ENCODE measurements around the gene AOC1.

Gene AOC1

DNA sequence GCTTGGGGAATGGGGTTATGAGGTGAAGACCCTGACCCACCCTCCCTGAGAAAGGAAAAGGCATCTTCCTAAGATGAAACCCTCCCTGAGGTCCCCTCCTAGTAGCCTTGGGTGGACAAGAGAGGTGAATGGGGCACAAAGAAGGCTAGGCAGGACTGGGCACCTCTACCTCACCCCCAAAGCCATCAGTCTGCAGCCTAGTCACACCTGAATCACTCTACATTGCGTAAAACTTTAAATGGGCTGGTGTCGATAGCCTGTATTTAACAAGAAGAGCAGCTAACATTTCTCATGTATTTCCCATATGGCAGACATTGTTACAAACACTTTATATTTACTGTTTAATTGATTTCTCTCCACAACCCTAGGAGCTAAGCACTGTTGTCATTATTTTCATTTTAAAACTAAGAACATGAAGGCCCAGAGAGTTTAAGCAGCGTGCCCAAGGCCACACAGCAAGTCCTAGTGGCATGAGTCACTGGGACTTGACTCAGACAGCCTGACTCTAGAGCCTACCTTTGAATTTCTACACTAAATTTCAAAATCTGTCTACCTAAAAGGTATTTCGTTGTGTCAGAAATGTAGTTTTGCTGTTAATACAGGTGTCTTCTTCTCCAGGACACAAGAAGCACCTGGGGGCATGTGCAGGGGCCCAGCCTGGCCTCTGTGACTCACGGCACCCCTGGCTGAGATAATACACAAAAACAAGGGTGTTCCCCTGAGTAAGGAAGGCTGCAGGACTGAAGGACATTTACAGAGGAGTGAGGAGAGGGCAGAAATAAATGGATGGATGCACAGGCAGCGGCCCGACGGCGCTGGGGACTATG lies 3.4 kb downstream of the AOC1 start:
- TF ChIP-seq YY1 (IDR thresholded peaks at IDR 0.05; ENCODE audit: insufficient read depth, insufficient read length) (no peak), SUZ12 (IDR thresholded peaks at IDR 0.05; ENCODE audit: extremely low read depth, insufficient read depth, insufficient read length) (no peak), ZNF274 (IDR thresholded peaks at IDR 0.05; ENCODE audit: low read depth, low read length) (no peak)
- H3K4me1 ChIP-seq (ENCODE audit: insufficient read depth, insufficient read length): peaks cover 8% of the 10 kb centered on the region
- no peak overlapping the region for H3K9ac ChIP-seq (ENCODE audit: insufficient read length, low read depth)
- no peaks in the 10 kb centered on the region for H3K9me3 ChIP-seq (ENCODE audit: insufficient read depth, low read length)
- no peak overlapping the region for H3K4me3 ChIP-seq (ENCODE audit: insufficient read length, low read depth)
- H3K36me3 ChIP-seq (ENCODE audit: insufficient read depth, insufficient read length, low read length): no peaks in the 10 kb centered on the region
- H3K27me3 ChIP-seq (ENCODE audit: insufficient read depth, insufficient read length): no peaks in the 10 kb centered on the region
- DNase-seq (ENCODE audit: low read depth, low spot score): no peak

DNA sequence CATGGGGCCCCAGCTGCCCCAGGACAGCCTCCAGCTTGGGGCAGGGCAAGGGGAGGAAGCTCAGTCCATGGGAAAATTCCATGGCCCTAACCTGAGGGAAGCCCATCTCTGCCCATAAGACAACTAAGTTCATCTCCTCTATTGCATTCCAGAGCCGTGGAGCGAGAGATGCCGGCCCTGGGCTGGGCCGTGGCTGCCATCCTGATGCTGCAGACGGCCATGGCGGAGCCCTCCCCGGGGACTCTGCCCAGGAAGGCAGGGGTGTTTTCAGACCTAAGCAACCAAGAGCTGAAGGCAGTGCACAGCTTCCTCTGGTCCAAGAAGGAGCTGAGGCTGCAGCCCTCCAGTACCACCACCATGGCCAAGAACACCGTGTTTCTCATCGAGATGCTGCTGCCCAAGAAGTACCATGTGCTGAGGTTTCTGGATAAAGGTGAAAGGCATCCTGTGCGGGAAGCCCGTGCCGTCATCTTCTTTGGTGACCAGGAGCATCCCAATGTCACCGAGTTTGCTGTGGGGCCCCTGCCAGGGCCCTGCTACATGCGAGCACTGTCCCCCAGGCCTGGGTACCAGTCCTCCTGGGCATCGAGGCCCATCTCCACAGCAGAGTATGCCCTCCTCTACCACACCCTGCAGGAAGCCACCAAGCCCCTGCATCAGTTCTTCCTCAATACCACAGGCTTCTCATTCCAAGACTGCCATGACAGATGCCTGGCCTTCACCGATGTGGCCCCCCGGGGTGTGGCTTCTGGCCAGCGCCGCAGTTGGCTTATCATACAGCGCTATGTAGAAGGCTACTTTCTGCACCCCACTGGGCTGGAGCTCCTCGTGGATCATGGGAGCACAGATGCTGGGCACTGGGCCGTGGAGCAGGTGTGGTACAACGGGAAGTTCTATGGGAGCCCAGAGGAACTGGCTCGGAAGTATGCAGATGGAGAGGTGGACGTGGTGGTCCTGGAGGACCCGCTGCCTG lies 4.3 kb downstream of the AOC1 start:
- H3K9ac ChIP-seq (ENCODE audit: insufficient read length, low read depth): no peak overlapping the region
- H3K4me1 ChIP-seq (ENCODE audit: insufficient read depth, insufficient read length): peaks cover 9% of the 10 kb centered on the region
- no peak for TF ChIP-seq ZNF274 (IDR thresholded peaks at IDR 0.05; ENCODE audit: low read depth, low read length)
- TF ChIP-seq YY1 (IDR thresholded peaks at IDR 0.05; ENCODE audit: insufficient read depth, insufficient read length): no peak
- no peak for TF ChIP-seq SUZ12 (IDR thresholded peaks at IDR 0.05; ENCODE audit: extremely low read depth, insufficient read depth, insufficient read length)
- H3K27me3 ChIP-seq (ENCODE audit: insufficient read depth, insufficient read length): no peaks in the 10 kb centered on the region
- no peaks in the 10 kb centered on the region for H3K9me3 ChIP-seq (ENCODE audit: insufficient read depth, low read length)
- no peak for DNase-seq (ENCODE audit: low read depth, low spot score)
- no peak overlapping the region for H3K4me3 ChIP-seq (ENCODE audit: insufficient read length, low read depth)
- H3K36me3 ChIP-seq (ENCODE audit: insufficient read depth, insufficient read length, low read length): no peaks in the 10 kb centered on the region

DNA sequence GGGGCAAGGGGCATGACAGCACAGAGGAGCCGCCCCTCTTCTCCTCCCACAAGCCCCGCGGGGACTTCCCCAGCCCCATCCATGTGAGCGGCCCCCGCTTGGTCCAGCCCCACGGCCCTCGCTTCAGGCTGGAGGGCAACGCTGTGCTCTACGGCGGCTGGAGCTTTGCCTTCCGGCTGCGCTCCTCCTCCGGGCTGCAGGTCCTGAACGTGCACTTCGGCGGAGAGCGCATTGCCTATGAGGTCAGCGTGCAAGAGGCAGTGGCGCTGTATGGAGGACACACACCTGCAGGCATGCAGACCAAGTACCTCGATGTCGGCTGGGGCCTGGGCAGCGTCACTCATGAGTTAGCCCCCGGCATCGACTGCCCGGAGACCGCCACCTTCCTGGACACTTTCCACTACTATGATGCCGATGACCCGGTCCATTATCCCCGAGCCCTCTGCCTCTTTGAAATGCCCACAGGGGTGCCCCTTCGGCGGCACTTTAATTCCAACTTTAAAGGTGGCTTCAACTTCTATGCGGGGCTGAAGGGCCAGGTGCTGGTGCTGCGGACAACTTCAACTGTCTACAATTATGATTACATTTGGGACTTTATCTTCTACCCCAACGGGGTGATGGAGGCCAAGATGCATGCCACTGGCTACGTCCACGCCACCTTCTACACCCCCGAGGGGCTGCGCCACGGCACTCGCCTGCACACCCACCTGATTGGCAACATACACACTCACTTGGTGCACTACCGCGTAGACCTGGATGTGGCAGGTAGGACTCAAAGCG lies 5.1 kb downstream of the AOC1 start:
- TF ChIP-seq YY1 (IDR thresholded peaks at IDR 0.05; ENCODE audit: insufficient read depth, insufficient read length): no peak
- no peak for TF ChIP-seq SUZ12 (IDR thresholded peaks at IDR 0.05; ENCODE audit: extremely low read depth, insufficient read depth, insufficient read length)
- TF ChIP-seq ZNF274 (IDR thresholded peaks at IDR 0.05; ENCODE audit: low read depth, low read length): no peak
- H3K9me3 ChIP-seq (ENCODE audit: insufficient read depth, low read length): no peaks in the 10 kb centered on the region
- no peak overlapping the region for H3K4me3 ChIP-seq (ENCODE audit: insufficient read length, low read depth)
- no peak overlapping the region for H3K9ac ChIP-seq (ENCODE audit: insufficient read length, low read depth)
- peaks cover 9% of the 10 kb centered on the region for H3K4me1 ChIP-seq (ENCODE audit: insufficient read depth, insufficient read length)
- H3K27me3 ChIP-seq (ENCODE audit: insufficient read depth, insufficient read length): no peaks in the 10 kb centered on the region
- no peak for DNase-seq (ENCODE audit: low read depth, low spot score)
- H3K36me3 ChIP-seq (ENCODE audit: insufficient read depth, insufficient read length, low read length): no peaks in the 10 kb centered on the region

DNA sequence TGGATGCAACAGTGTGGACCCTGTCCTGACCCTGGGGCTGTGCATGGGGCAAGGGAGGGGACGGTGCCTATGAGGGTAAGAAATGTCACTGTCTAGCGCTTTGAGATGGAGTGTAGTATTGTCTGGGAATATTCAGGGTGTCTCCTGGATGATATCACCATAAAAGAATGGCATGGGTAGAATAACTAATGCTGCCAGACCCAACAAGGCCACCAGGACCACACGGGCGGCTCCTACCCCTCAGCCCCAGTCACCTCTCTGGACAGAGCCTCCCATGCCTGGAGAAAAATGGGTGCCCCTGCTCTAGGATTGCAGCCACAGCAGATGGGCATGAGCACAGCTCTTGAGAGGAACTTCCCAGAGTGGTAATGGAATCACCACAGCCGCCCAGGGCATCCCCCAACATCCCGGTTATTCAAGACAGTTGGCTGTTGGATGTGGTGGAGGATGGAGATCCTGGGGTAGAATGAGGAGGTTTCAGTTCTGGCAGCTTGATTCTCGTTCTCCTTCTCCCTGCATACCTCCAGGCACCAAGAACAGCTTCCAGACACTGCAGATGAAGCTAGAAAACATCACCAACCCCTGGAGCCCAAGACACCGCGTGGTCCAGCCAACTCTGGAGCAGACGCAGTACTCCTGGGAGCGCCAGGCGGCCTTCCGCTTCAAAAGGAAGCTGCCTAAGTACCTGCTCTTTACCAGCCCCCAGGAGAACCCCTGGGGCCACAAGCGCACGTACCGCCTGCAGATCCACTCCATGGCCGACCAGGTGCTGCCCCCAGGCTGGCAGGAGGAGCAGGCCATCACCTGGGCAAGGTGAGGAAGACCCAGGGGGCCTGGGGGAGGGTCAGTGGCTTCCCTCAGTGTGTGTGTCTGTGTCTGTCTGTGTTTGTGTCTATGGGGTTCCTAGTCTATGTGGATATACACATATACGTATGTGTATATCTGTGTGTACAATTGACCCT lies 6.2 kb downstream of the AOC1 start:
- TF ChIP-seq SUZ12 (IDR thresholded peaks at IDR 0.05; ENCODE audit: extremely low read depth, insufficient read depth, insufficient read length) (no peak), YY1 (IDR thresholded peaks at IDR 0.05; ENCODE audit: insufficient read depth, insufficient read length) (no peak), ZNF274 (IDR thresholded peaks at IDR 0.05; ENCODE audit: low read depth, low read length) (no peak)
- DNase-seq (ENCODE audit: low read depth, low spot score): no peak
- no peak overlapping the region for H3K9ac ChIP-seq (ENCODE audit: insufficient read length, low read depth)
- H3K9me3 ChIP-seq (ENCODE audit: insufficient read depth, low read length): no peaks in the 10 kb centered on the region
- H3K36me3 ChIP-seq (ENCODE audit: insufficient read depth, insufficient read length, low read length): no peaks in the 10 kb centered on the region
- H3K4me1 ChIP-seq (ENCODE audit: insufficient read depth, insufficient read length): peaks cover 9% of the 10 kb centered on the region
- H3K4me3 ChIP-seq (ENCODE audit: insufficient read length, low read depth): no peak overlapping the region
- H3K27me3 ChIP-seq (ENCODE audit: insufficient read depth, insufficient read length): no peaks in the 10 kb centered on the region

DNA sequence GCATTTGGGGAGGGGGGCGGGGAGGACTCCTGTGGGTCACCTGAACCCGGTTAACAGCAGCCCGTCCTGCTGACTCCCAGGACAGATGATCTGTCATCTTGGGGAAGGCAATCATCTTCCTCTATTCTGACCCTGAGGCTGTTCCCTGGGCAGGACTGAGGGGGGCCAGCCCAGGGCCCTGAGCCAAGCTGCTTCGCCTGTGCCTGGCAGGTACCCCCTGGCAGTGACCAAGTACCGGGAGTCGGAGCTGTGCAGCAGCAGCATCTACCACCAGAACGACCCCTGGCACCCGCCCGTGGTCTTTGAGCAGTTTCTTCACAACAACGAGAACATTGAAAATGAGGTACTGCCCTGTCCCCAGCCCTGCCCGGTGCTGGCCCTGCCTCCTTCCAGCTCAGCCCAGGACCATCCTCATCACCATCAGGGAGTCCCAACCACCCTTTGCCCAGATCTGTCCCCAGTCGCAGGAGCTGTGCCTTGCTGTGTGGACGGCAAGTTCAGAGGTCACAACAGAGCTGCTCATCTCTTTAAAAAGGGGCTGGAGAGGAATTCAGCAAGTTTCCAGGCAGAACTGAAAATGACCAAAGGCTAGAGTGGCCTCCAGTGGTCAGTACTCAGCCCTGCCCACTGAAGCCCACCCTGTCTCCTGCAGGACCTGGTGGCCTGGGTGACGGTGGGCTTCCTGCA lies 8.1 kb downstream of the AOC1 start:
- no peaks in the 10 kb centered on the region for H3K36me3 ChIP-seq (ENCODE audit: insufficient read depth, insufficient read length, low read length)
- no peaks in the 10 kb centered on the region for H3K9me3 ChIP-seq (ENCODE audit: insufficient read depth, low read length)
- TF ChIP-seq YY1 (IDR thresholded peaks at IDR 0.05; ENCODE audit: insufficient read depth, insufficient read length): no peak
- no peak for TF ChIP-seq ZNF274 (IDR thresholded peaks at IDR 0.05; ENCODE audit: low read depth, low read length)
- no peak for TF ChIP-seq SUZ12 (IDR thresholded peaks at IDR 0.05; ENCODE audit: extremely low read depth, insufficient read depth, insufficient read length)
- peaks cover 4% of the 10 kb centered on the region for H3K4me1 ChIP-seq (ENCODE audit: insufficient read depth, insufficient read length)
- H3K4me3 ChIP-seq (ENCODE audit: insufficient read length, low read depth): no peak overlapping the region
- no peaks in the 10 kb centered on the region for H3K27me3 ChIP-seq (ENCODE audit: insufficient read depth, insufficient read length)
- DNase-seq (ENCODE audit: low read depth, low spot score): no peak
- no peak overlapping the region for H3K9ac ChIP-seq (ENCODE audit: insufficient read length, low read depth)

DNA sequence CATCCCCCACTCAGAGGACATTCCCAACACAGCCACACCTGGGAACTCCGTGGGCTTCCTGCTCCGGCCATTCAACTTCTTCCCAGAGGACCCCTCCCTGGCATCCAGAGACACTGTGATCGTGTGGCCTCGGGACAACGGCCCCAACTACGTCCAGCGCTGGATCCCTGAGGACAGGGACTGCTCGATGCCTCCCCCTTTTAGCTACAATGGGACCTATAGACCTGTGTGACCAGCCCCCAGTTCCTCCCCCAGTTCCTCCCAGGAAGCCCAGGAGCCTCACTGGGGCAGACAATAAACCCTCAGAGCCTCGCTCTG lies 8.6 kb downstream of the AOC1 start:
- Histone ChIP-seq H3K9me3 (ENCODE audit: insufficient read depth, low read length) (no peaks in the 10 kb centered on the region), H3K36me3 (ENCODE audit: insufficient read depth, insufficient read length, low read length) (no peaks in the 10 kb centered on the region), H3K4me1 (ENCODE audit: insufficient read depth, insufficient read length) (peaks cover 4% of the 10 kb centered on the region), H3K9ac (ENCODE audit: insufficient read length, low read depth) (no peak overlapping the region), H3K27me3 (ENCODE audit: insufficient read depth, insufficient read length) (no peaks in the 10 kb centered on the region), H3K4me3 (ENCODE audit: insufficient read length, low read depth) (no peak overlapping the region)
- no peak for TF ChIP-seq ZNF274 (IDR thresholded peaks at IDR 0.05; ENCODE audit: low read depth, low read length)
- no peak for TF ChIP-seq YY1 (IDR thresholded peaks at IDR 0.05; ENCODE audit: insufficient read depth, insufficient read length)
- TF ChIP-seq SUZ12 (IDR thresholded peaks at IDR 0.05; ENCODE audit: extremely low read depth, insufficient read depth, insufficient read length): no peak
- no peak for DNase-seq (ENCODE audit: low read depth, low spot score)

All from NT2/D1 (cell line).